DOHH2 (cell line): Measurements from ENCODE around the gene PTGES3L.

Experiments
- H3F3A ChIP-seq: fragments of 200-600 bp; sonication (generic), shearing (Covaris generic); 2 replicates; pipeline ENCODE4 v1.6.0; 2016; ENCODE audit warnings: antibody characterized with exemption, mild to moderate bottlenecking; ENCODE audit not compliant: control insufficient read depth, insufficient read depth
- H3K27ac ChIP-seq: fragments of 200-600 bp; sonication (generic); 2 replicates; pipeline ENCODE4 v1.5.1; 2014; ENCODE audit warnings: low read depth, mild to moderate bottlenecking, low read length, moderate library complexity
- H3K27me3 ChIP-seq: fragments of 200-600 bp; sonication (generic); 2 replicates; pipeline ENCODE4 v1.6.1; 2014; ENCODE audit warnings: mild to moderate bottlenecking, low read length, mixed read lengths; ENCODE audit not compliant: control insufficient read depth
- H3K36me3 ChIP-seq: fragments of 200-600 bp; sonication (generic); 2 replicates; pipeline ENCODE4 v1.6.1; 2014; ENCODE audit warnings: mild to moderate bottlenecking, low read length, moderate library complexity, mixed read lengths; ENCODE audit not compliant: control insufficient read depth
- H3K4me1 ChIP-seq: fragments of 200-600 bp; sonication (generic); 2 replicates; pipeline ENCODE4 v1.6.1; 2014; ENCODE audit warnings: mild to moderate bottlenecking, low read length, mixed read lengths; ENCODE audit not compliant: control insufficient read depth
- H3K4me2 ChIP-seq: fragments of 200-600 bp; sonication (generic); 2 replicates; pipeline ENCODE4 v1.6.0; 2014; ENCODE audit warnings: mild to moderate bottlenecking, low read length, moderate library complexity
- H3K4me3 ChIP-seq: fragments of 200-600 bp; sonication (generic); 2 replicates; pipeline ENCODE4 v1.5.1; 2014; ENCODE audit warnings: mild to moderate bottlenecking, low read length, mixed read lengths
- H3K79me2 ChIP-seq: fragments of 200-600 bp; sonication (generic); 2 replicates; pipeline ENCODE4 v1.6.1; 2014; ENCODE audit warnings: mild to moderate bottlenecking, low read length, mixed read lengths; ENCODE audit not compliant: control insufficient read depth
- H3K9me2 ChIP-seq: fragments of 200-600 bp; sonication (generic); replicated peaks from 2 replicates; pipeline ENCODE4 v1.6.1; 2014; ENCODE audit warnings: mild to moderate bottlenecking, low read length, mixed read lengths; ENCODE audit not compliant: control insufficient read depth
- H3K9me3 ChIP-seq: fragments of 200-600 bp; sonication (generic); 2 replicates; pipeline ENCODE4 v1.6.1; 2014; ENCODE audit warnings: antibody characterized with exemption, low read length, mixed read lengths; ENCODE audit not compliant: control insufficient read depth, insufficient read depth
- H4K20me1 ChIP-seq: fragments of 200-600 bp; sonication (generic); 2 replicates; pipeline ENCODE4 v1.6.0; 2014; ENCODE audit warnings: low read depth, mild to moderate bottlenecking, antibody characterized with exemption, low read length, moderate library complexity; ENCODE audit not compliant: control insufficient read depth, insufficient read depth
- EZH2phosphoT487 ChIP-seq: fragments of 200-600 bp; sonication (generic); IDR thresholded peaks from 2 replicates; pipeline ENCODE4 v1.6.1; 2017; ENCODE audit warnings: borderline replicate concordance, mild to moderate bottlenecking, antibody characterized with exemption, low read length, moderate library complexity, mixed read lengths
- TF ChIP-seq, protein P1 (sequence below): fragments of 200-600 bp; sonication (generic); IDR thresholded peaks from one replicate; pipeline ENCODE4 v1.5.1; 2014; ENCODE audit warnings: antibody characterized with exemption, mild to moderate bottlenecking, low read depth, low read length; ENCODE audit not compliant: poor library complexity, severe bottlenecking

PTGES3L gene

DNA sequence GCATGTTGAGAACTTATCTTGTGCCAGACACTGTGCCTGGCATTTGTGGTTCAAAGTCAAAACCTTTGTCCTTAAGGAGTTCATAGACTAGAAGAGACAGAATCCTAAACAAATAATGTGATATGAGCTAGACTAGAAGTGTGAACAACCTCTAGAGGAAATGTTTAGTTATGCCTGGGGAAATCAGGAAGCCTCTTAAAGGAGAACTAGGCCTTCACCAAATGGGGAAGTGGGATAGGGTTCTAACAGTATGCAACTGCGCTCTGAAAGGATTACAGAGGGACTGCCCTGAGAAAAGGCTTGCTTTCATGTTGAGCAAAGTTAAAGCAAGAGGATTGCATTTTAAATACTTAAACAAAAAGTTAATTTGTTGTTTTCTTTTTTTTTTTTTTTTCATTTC, 5.3 kb upstream of the PTGES3L start:
- H3K27ac ChIP-seq, result peak overlapping the region; percentile 46
- peaks cover 66% of the 10 kb centered on the region for H3K79me2 ChIP-seq

GRCh38 chr17:42982266-42982665, 2.4 kb upstream of the PTGES3L start:
- peak overlapping the region; percentile 97 for H3K4me2 ChIP-seq

More for the DNA sequence above, 5.3 kb upstream of the PTGES3L start:
- H3K9me2 ChIP-seq, result no peaks in the 10 kb centered on the region
- H4K20me1 ChIP-seq, result peaks cover 7% of the 10 kb centered on the region; the same call in 1 of the 2 replicates
- H3K4me2 ChIP-seq, result peak overlapping the region; percentile 67
- H3K4me1 ChIP-seq, result peaks cover 43% of the 10 kb centered on the region
- peak overlapping the region; percentile 66 for H3K4me3 ChIP-seq
- no peaks in the 10 kb centered on the region for H3F3A ChIP-seq
- H3K9me3 ChIP-seq, result no peaks in the 10 kb centered on the region
- H3K36me3 ChIP-seq, result peaks cover 81% of the 10 kb centered on the region
- TF ChIP-seq, protein P1, sequence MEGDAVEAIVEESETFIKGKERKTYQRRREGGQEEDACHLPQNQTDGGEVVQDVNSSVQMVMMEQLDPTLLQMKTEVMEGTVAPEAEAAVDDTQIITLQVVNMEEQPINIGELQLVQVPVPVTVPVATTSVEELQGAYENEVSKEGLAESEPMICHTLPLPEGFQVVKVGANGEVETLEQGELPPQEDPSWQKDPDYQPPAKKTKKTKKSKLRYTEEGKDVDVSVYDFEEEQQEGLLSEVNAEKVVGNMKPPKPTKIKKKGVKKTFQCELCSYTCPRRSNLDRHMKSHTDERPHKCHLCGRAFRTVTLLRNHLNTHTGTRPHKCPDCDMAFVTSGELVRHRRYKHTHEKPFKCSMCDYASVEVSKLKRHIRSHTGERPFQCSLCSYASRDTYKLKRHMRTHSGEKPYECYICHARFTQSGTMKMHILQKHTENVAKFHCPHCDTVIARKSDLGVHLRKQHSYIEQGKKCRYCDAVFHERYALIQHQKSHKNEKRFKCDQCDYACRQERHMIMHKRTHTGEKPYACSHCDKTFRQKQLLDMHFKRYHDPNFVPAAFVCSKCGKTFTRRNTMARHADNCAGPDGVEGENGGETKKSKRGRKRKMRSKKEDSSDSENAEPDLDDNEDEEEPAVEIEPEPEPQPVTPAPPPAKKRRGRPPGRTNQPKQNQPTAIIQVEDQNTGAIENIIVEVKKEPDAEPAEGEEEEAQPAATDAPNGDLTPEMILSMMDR, result no peak
- TF ChIP-seq EZH2phosphoT487, result no peak
- no peaks in the 10 kb centered on the region for H3K27me3 ChIP-seq

DNA sequence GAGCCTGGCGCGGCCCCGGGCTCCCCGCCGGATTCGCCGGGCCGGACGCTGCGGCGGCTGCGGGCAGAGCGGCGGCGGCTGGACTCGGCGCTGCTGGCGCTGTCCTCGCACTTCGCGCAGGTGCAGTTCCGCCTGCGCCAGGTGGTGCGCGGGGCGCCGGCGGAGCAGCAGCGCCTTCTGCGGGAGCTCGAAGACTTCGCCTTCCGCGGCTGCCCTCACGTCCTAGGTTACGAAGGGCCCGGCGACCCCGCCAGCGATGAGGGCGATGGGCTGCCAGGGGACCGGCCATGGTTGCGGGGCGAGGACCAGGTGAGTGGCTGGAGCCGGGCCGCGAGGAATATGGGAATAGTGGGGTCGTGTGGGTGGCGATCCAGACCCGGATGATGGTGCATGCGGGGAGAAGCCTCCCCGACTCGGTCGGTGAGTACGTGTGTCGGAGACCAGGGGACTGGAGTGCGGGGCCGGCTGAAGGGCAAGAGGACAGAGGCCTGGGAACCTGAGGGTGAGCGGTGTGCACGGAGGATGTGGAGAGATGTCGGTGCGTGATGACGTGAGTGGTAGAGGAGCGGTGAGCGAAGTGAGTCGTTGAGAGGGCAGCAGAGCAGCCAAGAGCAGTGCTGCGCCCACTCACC, 1.0 kb upstream of the PTGES3L start:
- no peaks in the 10 kb centered on the region for H3K9me2 ChIP-seq
- H3K9me3 ChIP-seq, result no peaks in the 10 kb centered on the region
- peak overlapping the region; percentile 100 for H3K4me3 ChIP-seq
- H3F3A ChIP-seq, result no peaks in the 10 kb centered on the region
- peaks cover 3% of the 10 kb centered on the region for H3K27me3 ChIP-seq
- H3K4me1 ChIP-seq, result peaks cover 50% of the 10 kb centered on the region
- TF ChIP-seq, protein P1, result peak; percentile 53
- no peak for TF ChIP-seq EZH2phosphoT487
- H3K4me2 ChIP-seq, result peak overlapping the region; percentile 97
- H3K36me3 ChIP-seq, result peaks cover 39% of the 10 kb centered on the region
- H4K20me1 ChIP-seq, result peaks cover 7% of the 10 kb centered on the region; the same call in 1 of the 2 replicates
- H3K79me2 ChIP-seq, result peaks cover 54% of the 10 kb centered on the region
- peak overlapping the region; percentile 81 for H3K27ac ChIP-seq

More at GRCh38 chr17:42982266-42982665, 2.4 kb upstream of the PTGES3L start:
- peaks cover 7% of the 10 kb centered on the region; the same call in 1 of the 2 replicates for H4K20me1 ChIP-seq
- no peak for TF ChIP-seq EZH2phosphoT487
- TF ChIP-seq, protein P1, result no peak
- H3F3A ChIP-seq, result no peaks in the 10 kb centered on the region
- peaks cover 52% of the 10 kb centered on the region for H3K36me3 ChIP-seq
- peaks cover 66% of the 10 kb centered on the region for H3K79me2 ChIP-seq
- peaks cover 3% of the 10 kb centered on the region for H3K27me3 ChIP-seq
- H3K4me1 ChIP-seq, result peaks cover 50% of the 10 kb centered on the region
- no peaks in the 10 kb centered on the region for H3K9me2 ChIP-seq
- H3K27ac ChIP-seq, result no peak overlapping the region
- H3K9me3 ChIP-seq, result no peaks in the 10 kb centered on the region
- peak overlapping the region; percentile 100 for H3K4me3 ChIP-seq
